ENCODE results near the gene CBY2.
"Not testable (repeated sequence)": the region's sequence is repeated elsewhere in the genome, so short reads cannot be mapped to it uniquely, and the experiment has no call there.

Gene CBY2

DNA sequence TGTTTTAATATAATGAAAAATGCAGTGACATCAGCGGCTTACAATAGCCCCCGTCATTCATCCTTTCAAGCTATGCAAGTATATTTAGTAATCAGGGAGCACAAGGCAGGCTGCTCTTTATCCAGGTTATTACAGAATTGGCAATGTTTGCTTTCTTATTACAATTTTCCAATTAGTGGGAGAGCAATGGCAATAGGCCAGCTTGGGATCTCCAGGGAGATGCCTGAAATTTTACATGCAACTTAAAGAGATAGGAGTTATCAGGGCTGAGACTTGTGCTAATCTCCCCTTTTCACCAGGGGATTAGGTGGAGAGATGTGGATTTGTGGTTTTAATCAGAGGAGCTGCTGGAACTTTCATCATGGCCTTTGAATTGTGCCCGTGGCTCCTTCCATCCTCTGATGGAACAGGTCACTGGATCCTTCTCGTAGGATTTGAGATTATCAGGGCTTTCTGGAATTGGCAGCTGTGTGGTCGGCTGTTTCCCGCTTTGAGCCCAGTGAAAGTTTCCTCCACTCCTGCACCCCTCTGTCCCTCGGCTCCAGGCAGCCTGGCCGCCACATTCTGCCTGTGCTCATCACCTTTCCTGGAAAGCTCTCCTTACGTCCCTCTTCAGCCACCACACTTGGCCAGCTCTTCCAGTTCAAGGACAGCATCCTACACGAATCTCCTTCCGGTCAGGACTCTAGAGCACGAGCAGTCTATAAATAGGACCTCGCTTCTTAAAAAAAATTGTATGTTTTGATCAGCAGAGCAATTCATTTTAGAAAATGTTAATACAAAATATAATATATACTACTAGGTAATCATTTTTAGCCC, 47.0 kb downstream of the CBY2 start:
- DNase-seq, result no peak

DNA sequence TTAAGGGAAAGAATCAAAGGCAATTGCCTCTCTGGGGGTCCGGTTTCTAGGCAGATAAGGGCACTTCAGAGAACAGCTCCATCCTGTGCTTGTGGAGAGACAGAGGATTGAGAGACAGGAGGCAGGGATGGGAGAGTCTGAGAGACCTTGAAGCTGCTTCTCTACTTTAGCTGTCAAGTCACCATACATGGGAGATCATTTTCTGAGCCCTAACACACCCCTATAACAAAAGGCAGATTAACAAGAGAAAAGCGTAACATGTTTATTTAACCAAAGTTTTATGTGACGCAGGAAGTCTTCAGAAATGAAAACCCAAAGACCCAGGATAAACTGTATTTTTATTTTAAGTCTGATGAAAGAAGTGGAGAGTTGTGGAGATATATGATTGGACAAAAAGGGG, 48.4 kb downstream of the CBY2 start:
- DNase-seq, result no peak

DNA sequence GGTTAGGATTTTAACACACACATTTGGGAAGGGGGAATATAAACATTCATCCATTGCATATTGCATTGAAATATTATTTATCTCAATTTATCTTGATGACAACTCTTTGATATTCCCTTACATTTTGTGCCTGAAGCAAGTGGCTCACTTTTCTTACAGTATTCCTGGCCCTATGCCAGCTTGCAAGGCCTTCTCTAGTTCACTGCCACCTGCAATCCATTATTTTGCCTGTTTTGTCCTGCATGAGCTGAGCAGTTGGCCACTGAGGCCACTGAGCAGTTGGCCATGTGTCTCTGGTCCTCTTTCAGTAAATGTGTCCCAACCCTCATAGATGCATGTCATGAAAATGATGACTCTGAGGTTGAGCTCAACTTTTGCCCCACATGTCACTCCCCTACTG, 49.8 kb downstream of the CBY2 start:
- DNase-seq, result no peak

DNA sequence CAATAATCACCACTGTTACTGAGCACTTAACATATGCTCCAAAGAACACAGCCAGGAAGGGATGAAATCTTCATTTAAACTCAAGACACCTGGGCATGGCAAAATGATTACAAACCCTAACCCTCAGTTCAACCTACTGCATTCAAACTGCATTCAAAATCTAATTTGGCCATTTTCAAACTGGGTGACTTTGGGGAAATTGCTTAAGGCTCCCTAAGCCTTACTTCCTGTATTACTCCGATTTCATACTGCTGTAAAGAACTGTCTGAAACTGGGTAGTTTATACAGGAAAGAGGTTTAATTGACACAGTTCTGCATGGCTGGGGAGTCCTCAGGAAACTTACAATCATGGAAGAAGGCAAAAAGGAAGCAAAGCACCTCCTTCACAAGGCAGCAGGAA, 50.4 kb downstream of the CBY2 start:
- no peak for DNase-seq

DNA sequence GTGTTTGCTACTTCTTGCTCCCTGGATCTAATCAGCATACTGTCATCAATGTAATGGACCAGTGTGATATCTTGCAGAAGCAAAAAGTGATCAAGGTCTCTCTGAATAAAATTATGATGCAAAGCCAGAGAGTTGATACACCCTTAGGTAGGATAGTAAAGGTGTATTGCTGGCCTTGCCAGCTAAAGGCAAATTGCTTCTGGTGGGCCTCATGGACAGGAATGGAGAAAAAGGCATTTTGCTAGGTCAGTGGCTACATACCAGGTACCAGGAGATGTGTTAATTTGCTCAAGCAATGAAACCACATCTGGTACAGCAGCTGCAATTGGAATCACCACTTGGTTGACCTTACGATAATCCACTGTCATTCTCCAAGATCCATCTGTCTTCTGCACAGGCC, 54.4 kb downstream of the CBY2 start:
- DNase-seq, result not testable (repeated sequence)

DNA sequence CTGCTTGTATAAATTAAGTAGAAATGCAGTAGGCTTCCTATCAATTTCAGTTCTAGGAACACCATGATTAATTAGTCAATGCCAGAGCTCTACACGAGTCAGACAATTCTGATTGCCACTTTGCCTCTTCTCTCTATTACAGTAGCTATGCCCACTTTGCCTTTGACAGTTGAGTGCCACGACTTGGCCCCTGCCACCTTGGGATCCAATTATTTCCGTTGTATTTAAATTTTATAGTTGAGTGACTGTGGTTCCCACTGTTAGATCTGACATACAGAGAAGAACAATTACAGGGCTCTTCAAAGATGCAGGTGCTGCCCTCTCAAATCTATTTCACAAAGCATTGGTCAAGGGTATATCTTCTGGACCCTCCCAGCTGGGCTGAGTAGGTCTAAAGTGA, 55.5 kb downstream of the CBY2 start:
- not testable (repeated sequence) for DNase-seq

DNA sequence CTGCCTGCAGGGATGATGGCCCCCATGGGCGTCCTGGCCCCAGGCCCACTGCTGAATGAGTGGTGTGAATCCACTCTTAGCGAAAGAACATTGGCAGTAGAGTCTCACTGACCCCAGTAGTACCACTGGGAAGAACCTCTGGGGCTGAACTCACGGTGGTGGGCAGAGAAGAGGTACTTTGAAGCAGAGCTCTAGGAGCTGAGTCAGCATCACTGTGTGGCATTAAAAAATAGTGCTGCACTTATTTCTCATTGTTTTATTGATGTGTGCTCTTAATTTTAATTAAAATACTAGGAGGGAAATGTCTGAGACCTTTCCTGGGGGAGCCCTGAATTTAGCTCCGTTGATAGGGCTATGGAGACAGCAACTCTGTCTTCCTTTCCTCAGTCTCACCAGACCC, 61.3 kb downstream of the CBY2 start:
- DNase-seq, result no peak
